SHP77 (cell line): Measurements from ENCODE around the gene RBM41.

Source experiments
- DNase-seq, 2 experiments: peaks; one replicate each; lab custom pipeline; 2025; lab: John Stamatoyannopoulos, UW

The RBM41 gene

DNA sequence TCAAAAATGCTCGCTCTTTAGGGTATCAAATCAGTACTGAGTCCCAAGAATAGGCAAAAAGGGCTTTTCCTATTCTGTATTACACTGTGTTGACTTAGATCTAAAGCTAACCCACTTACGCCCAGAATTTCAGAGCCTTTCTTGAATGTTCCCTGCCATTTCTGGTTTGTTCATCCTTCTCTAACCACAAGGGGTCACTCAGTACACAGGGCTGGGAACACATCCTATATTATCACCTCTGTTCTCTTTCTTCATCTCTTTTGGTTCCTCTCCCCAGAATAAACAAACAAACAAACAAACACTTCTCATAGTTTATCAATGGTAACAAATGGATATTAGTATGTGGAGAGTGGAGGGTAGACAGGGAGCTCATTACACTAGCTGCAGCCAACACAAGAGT is 93.1 kb downstream of the RBM41 start:
- peak in 1 of 2 experiments; percentile 17 for DNase-seq

DNA sequence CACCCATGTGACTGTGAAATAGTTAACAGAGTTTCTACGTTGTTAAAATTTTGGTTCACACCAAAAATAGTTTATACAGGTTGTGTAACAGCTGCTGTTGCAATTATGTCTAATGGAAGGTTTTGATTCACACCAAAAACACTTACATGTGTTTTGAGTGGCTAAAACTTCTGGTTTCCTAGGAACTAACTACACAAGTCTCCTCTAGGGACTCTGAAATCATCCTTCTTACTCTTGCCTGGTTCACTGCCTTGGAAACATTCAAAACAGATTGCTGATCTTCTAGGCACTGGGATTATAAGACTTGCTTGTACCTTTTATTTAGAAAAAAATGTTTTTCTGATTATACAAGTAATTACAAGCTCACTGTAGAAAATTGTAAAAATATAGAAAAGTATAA is 103.7 kb downstream of the RBM41 start:
- no peak for DNase-seq
